ENCODE measurements around the gene EIF4G3.

DNA sequence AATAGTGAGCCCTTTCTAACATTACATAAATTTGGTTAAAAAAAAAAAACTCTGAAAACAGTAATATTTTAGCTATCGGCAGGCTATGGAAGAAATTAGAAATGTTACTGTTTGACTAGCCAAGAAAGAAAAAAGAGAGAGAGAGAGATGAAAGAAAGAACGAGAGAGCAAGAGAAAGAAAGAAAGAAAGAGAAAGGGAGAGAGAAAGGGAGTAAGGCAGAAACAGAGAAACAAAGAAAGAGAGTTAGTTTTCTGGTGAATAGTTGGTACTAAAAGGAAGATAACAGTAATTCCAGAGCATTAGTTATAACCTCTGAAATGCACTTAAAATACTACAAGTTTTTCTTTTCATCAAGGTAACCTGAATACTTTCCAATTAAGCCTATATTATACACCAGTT is 229.3 kb downstream of the EIF4G3 start:
- TF ChIP-seq, protein P1, sequence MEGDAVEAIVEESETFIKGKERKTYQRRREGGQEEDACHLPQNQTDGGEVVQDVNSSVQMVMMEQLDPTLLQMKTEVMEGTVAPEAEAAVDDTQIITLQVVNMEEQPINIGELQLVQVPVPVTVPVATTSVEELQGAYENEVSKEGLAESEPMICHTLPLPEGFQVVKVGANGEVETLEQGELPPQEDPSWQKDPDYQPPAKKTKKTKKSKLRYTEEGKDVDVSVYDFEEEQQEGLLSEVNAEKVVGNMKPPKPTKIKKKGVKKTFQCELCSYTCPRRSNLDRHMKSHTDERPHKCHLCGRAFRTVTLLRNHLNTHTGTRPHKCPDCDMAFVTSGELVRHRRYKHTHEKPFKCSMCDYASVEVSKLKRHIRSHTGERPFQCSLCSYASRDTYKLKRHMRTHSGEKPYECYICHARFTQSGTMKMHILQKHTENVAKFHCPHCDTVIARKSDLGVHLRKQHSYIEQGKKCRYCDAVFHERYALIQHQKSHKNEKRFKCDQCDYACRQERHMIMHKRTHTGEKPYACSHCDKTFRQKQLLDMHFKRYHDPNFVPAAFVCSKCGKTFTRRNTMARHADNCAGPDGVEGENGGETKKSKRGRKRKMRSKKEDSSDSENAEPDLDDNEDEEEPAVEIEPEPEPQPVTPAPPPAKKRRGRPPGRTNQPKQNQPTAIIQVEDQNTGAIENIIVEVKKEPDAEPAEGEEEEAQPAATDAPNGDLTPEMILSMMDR (IDR thresholded peaks at IDR 0.05), result no peak
- no peak for TF ChIP-seq POLR2AphosphoS5 (IDR thresholded peaks at IDR 0.05)

Measured in gastroesophageal sphincter (tissue), 3 donors.